Activated CD4-positive, alpha-beta T cell treated with anti-CD3 and anti-CD28 coated beads, Interleukin-10, Interleukin-2, amounts not matched to agents 100 ng/mL and 50 ng/mL, durations not matched to agents 16 hours and 8 hours (primary cell): Measurements from ENCODE around the gene DEPDC1B.
"Not testable (repeated sequence)": the region's sequence is repeated elsewhere in the genome, so short reads cannot be mapped to it uniquely, and the experiment has no call there.

Source experiments
- DNase-seq: peaks from one replicate; pipeline ENCODE4 v3.0.0-alpha.2; 2020

The DEPDC1B gene

GRCh38 chr5:60577116-60577515 is 122.8 kb downstream of the DEPDC1B start:
- no peak for DNase-seq

GRCh38 chr5:60576425-60576824 is 123.5 kb downstream of the DEPDC1B start:
- no peak for DNase-seq

- no peak for DNase-seq
These were observed 131.3 kb downstream of the DEPDC1B start for GRCh38 chr5:60568646-60569045.

GRCh38 chr5:60563696-60564324 is 136.2 kb downstream of the DEPDC1B start:
- no peak for DNase-seq

GRCh38 chr5:60553291-60553690 is 146.7 kb downstream of the DEPDC1B start:
- not testable (repeated sequence) for DNase-seq

- DNase-seq = no peak
These were observed 148.1 kb downstream of the DEPDC1B start for GRCh38 chr5:60551829-60552228.

GRCh38 chr5:60551250-60551649 is 148.7 kb downstream of the DEPDC1B start:
- no peak for DNase-seq

- no peak for DNase-seq
These were observed 149.7 kb downstream of the DEPDC1B start for GRCh38 chr5:60550311-60550710.

- DNase-seq = no peak
These were observed 150.1 kb downstream of the DEPDC1B start for GRCh38 chr5:60549841-60550240.
